Suprapubic skin (tissue), 3 donors: ENCODE data around the gene C1orf216.

Experiments
- CTCF ChIP-seq, 2 donors: fragments of 200-600 bp in 1 of 2; fragments of 450-650 bp in 1 of 2; sonication (generic) in 1 of 2; IDR thresholded peaks; one replicate each; pipeline ENCODE4 v1.5.1; 2016 to 2019; ENCODE audit warnings: antibody characterized with exemption in 2 of 2, mild to moderate bottlenecking in 1 of 2, moderate library complexity in 1 of 2
- EP300 ChIP-seq: sonication (generic); formaldehyde crosslinking; IDR thresholded peaks from one replicate; pipeline ENCODE4 v1.6.1; 2017; ENCODE audit warnings: antibody characterized with exemption

DNA sequence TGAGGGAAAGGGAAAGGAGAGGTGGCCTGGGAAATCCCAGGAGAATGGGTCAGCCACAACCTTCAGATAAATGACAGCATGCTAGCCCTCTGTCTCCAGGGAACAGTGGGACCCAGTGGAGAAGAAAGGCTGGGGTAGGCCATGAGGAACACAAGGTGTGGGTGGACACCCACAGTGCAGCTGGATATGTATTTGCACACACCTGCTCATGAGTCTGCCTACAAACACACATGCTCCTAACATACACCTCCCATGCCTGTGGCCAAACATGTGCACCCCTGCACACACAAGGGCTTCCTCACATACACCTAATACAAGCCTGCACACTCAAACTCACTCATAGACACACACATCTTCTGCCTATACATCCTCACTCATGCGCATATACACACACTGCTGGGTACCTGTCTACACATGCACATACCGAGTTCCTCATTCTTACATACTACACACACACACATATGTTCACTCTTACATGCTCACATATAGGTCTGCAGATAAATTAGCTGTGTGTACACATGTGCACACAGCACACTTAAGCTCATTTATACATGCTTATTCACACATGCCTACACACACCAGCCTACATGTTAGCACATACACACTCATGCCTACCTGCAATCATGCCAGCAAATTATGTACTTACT, 3.6 kb downstream of the C1orf216 start:
- TF ChIP-seq EP300 (no peak), CTCF (IDR thresholded peaks at IDR 0.05) (no peak)
